Dermis microvascular lymphatic vessel endothelial cell (primary cell): ENCODE results near the gene ZBTB7C. TPM values are rescaled to one million over a fixed set of nuclear protein-coding genes. Genes with fewer than 3 reads are reported as not detected.
A peak's percentile ranks its signal among the peaks of the same experiment; 100 is the strongest.

ENCODE experiments used
- DNase-seq, 2 donors: peaks; one replicate each; pipeline versions ENCODE4 v3.0.0 to v3.0.0-alpha.2; 2010; ENCODE audit warnings: low read depth in 2 of 2
- total RNA-seq: library from RNA; depleted of rRNA; stranded (reverse); fragments of >200 nt; gene quantifications from 2 replicates; pipeline ENCODE4 v1.2.1, GENCODE V29; 2014

The ZBTB7C gene
- total RNA-seq, 1 donor from 2014 or later, result under 0.01 TPM

DNA sequence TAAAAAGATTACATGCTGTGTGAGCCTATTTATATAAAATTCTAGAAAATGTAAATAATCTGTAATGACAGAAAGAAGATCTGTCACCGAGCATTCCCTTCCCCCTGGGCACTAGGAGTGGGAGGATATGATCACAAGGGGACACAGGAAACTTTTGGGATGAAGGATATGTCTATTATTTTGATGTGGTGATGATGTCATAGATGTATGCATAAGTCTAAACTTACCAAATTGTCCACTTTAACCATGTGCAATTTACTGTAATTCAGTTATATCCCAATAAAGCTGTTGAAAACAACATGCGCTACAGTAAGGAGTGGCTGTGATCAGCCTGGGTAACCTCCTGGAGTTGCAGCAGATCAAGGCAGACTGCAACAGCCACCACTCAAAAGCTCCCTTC is 148.9 kb downstream of the ZBTB7C start:
- no peak for DNase-seq

DNA sequence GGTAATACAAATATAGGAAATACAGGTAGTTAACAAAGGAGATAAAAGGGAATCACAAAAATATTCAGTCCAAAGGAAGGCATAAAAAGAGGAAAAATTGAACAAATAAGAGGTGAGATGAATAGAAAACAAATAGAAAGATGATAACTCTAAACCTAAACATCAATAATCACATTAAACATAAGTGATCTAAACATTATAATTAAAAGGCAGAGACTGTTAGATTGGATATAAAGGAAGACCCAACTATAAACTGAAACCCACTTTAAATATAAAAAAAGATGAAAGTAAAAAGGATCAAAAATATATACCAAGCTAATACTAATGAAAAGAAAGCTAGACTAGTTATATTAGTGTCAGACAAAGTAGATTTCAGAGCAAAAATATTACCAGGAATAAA is 152.3 kb downstream of the ZBTB7C start:
- DNase-seq, result no peak

DNA sequence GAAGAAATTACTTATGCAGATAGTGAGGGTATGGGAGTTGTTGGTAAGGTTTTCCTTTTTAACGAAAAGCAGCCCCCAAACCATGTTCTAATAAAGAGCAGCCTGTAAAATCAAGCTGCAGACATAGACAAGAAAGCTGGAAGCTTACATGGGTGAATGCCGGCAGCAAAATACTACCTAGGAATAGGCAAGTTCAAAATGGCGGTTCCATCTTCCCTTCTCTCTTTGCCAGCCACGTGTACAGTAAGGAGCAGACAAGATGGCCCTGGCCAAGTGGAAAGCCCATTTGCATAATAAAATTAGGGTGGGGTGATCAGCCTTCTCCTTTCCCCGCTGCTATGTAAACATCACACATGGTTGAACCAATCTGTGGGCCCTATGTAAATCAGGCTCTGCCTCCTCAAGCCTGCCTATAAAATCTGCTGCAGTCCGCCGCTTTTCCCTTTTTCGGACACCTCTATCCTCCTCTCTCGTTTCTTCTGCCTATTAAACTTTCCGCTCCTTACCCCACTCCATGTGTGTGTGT is 155.0 kb downstream of the ZBTB7C start:
- DNase-seq, result no peak

GRCh38 chr18:48252525-48252924 is 156.7 kb downstream of the ZBTB7C start:
- no peak for DNase-seq

DNA sequence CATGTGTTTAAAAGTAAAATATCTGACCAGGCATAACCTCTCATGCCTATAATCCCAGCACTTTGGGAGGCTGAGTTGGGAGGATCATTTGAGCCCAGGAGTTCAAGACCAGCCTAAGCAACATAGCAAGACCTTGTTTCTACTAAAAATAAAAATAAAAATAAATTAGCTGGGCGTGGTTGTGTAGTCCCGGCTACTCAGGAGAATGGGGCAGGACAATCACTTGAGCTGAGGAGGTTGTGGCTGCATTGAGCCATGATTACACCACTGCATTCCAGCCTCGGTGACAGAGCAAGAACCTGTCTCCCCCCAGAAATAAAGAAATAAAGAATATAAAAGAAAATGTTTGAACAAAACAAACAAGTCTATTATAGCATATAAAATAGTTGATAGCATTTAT is 158.3 kb downstream of the ZBTB7C start:
- no peak for DNase-seq

DNA sequence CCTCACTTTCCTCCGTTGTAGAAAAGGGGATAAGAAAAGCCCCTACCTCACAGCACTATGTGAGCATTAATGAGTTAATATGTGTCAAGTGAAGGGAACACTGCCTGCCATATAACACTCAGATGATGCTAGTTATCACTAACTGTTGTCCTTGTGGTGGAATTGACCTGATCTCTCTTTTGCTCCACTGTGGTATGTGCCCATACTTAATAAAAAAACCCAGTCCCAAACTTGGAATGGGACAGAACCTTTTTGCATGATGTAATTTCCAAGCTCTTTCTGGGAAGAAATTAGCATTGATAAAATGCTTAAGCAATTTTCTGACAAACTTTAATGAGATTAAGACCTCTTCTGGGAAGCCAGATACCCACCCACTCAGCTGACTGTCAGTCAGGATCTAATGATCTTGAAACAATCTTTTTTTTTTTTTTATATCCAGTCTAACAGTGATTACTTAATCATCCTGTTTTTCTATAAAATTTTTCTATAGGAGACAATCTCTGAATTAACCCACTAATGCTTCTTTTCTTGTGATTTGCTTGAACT is 158.7 kb downstream of the ZBTB7C start:
- no peak for DNase-seq

- no peak for DNase-seq
Measured at GRCh38 chr18:48249854-48250253, 159.3 kb downstream of the ZBTB7C start.

DNA sequence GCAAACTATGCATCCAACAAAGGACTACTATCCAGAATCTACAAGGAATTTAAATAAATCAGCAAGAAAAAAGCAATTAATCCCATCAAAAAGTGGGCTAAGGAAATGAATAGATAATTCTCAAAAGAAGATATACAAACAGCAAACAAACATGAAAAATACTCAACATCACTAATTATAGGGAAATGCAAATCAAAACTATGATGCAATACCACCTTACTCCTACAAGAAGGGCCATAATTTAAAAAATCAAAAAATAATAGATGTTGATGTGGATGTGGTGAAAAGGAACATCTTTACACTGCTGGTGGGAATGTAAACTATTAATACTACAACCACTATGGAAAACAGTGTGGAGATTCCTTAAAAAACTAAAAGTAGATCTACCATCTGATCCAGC is 164.7 kb downstream of the ZBTB7C start:
- no peak for DNase-seq

DNA sequence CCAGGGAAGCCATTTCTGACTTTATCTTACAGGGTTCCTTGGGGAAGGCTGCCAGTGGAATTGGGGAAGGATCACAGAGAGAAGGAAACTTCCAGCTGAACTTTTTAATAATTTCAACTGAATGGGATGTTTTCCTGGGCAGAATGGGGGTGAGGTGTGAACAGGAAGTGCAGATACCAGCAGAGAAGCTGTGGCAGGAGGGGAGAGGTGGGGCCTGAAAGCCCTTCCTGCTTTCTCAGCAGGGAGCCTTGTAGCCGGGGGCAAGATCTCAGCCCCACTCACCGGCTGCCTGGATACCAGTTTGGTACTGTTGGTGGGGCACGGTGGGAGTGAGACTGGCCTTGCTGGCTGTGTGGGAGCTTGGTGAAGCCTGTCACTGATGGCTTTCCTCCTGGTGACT is 170.5 kb downstream of the ZBTB7C start:
- no peak for DNase-seq

- DNase-seq, result no peak
Measured at GRCh38 chr18:48238206-48238605, 171.0 kb downstream of the ZBTB7C start.

GRCh38 chr18:48236822-48237221 is 172.4 kb downstream of the ZBTB7C start:
- DNase-seq, result no peak

DNA sequence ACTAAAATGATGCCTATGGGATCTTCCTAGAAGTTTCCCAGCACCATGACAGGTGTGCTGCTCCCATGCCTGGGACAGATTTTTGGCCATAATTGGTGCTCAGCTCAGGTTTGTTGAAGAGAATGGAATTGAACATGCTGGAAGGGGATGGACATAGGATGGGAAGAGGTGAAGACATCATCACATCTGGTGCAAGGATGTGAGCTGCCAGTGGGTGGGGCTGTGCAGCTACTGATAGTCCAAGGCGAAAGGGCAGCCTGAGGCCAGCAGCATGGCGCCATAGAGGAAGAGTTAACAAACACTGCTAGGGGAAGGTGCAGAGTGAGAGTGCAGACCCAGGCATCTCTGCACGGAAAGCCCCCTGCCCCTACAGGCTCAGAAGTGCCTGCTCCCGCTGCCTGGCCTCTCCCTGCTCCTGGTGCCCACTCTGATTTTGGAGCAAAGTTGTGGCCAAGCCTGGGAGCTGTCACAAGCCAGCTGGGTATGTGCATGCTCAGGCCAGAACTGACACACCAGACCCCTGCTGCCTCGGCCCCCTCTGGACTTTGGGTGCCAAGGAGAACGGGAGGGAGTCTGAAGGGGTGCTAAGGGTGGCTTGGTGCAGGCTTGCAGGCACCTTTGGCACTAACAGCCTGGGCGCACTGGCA is 178.6 kb downstream of the ZBTB7C start:
- DNase-seq, result peak; percentile 23 to 39

- DNase-seq, result no peak
Measured at GRCh38 chr18:48229552-48229981, 179.6 kb downstream of the ZBTB7C start.

DNA sequence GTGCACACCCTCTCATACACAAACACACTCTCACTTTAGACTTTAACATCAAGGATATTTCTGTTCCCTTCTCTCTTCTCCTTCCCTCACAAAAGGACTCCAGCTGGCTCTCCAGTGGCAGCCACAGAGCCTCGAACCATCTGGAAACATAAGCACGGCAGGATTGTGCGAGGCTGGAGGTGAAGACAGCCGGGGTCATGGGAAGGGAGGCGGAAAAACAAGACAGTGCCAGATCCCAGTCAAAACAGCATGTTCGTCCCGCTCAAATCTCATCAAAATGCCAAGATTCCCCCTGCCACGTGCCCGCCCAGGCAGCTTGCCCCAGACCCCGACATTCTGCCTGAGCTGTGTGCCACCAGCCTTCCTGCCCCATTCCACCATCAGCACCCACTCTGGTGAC is 180.3 kb downstream of the ZBTB7C start:
- no peak for DNase-seq

DNA sequence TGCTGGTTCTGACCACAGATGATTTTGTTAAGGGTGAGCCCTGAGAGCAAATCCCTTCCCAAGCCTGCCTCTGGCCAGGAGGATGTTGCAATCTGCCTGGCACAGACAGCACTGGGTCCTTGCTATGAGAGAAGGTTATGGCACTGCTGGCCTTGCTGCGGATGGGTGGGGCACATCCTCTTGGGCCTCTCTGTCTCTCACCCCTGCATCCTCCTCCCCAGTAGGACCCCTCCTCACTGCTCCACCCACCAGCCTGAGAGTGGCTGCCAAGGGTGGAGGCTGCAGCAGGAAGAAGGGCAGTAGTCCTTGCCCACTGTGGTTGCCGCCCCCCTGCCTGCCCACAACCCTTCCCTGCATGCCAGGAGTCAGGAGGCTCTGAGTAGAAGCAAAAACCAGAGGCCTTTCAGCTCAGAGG is 180.9 kb downstream of the ZBTB7C start:
- no peak for DNase-seq

GRCh38 chr18:48227206-48227605 is 182.0 kb downstream of the ZBTB7C start:
- DNase-seq, result no peak

DNA sequence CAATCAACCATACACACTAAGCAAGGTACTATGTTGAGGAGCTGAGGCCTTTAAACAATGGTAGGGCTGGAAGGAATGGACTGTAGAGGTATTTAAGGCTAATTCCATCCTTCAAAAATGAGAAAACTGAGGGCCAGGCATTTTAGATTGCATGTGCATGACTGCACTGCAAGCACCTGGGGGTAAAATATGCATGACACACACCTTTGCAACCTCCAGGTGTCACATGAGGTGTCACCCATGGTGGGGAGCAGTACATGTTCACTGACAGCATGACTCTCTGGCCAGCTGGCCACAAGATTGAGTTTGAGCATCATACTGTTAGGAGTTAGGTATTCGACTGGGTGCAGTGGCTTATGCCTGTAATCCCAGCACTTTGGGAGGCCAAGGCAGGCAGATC is 182.8 kb downstream of the ZBTB7C start:
- DNase-seq, result no peak

GRCh38 chr18:48222118-48222517 is 187.1 kb downstream of the ZBTB7C start:
- peak; percentile 50 to 86 for DNase-seq

GRCh38 chr18:48219810-48220499 is 189.2 kb downstream of the ZBTB7C start:
- no peak for DNase-seq

- no peak for DNase-seq
Measured at GRCh38 chr18:48219037-48219809, 190.0 kb downstream of the ZBTB7C start.

DNA sequence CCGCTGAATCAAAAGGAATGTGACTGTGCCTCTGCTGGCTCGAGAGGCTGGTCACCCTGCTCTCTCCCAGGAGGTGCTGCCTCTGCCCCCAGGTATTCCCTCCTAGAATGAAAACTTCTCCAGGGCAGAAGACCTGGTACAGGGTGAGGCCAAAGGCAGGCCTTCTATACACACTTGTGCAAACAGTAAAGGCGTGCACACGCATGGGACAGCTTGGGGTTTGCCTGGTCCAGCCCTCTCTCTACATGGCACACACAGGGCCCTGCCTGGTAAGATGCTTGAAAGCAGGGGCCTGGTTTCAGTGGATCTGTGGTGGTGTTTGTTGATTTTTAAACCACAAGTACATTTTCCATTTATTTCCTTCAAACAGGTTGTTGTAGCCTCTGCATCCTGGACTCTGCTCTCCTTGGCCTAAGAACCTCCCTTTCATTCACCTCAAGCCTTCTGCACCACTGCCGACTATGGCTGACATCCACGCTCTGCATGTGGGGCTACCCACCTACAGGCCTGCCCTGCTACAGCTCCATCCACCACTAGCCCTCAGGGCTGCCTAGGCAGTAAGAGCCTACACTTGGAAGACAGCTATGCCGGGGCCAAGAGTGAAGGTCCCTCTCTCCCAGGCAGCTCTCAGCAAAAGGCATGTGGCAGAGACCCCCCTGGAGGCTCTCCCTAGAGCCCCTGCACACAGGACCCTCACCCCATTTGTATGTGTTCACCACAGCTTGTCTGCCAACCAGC is 190.7 kb downstream of the ZBTB7C start:
- no peak for DNase-seq
